ENCODE data around the gene FBXL14.

FBXL14 gene

GRCh38 chr12:1594261-1595025 lies at the start of gene FBXL14:
TSS of gene FBXL14 (minus strand) at chr12:1594581. CDS start at chr12:1594066, 515 bp downstream.
- DNase-seq (ENCODE audit: low spot score) = peak; percentile 91

- no peak for DNase-seq (ENCODE audit: low spot score)
Observed at GRCh38 chr12:1643905-1644533, 49.6 kb upstream of the FBXL14 start.

GRCh38 chr12:1643043-1643442 lies 48.7 kb upstream of the FBXL14 start:
- no peak for DNase-seq (ENCODE audit: low spot score)

- no peak for DNase-seq (ENCODE audit: low spot score)
Observed at GRCh38 chr12:1642513-1642912, 48.1 kb upstream of the FBXL14 start.

- DNase-seq (ENCODE audit: low spot score) = no peak
Observed at GRCh38 chr12:1640328-1641234, 46.2 kb upstream of the FBXL14 start.

GRCh38 chr12:1639538-1639937 lies 45.2 kb upstream of the FBXL14 start:
- DNase-seq (ENCODE audit: low spot score) = no peak

GRCh38 chr12:1638203-1638602 lies 43.8 kb upstream of the FBXL14 start:
- no peak for DNase-seq (ENCODE audit: low spot score)

GRCh38 chr12:1635301-1636095 lies 41.1 kb upstream of the FBXL14 start:
- DNase-seq (ENCODE audit: low spot score) = no peak

GRCh38 chr12:1634590-1635191 lies 40.3 kb upstream of the FBXL14 start:
- peak; percentile 92 for DNase-seq (ENCODE audit: low spot score)

- DNase-seq (ENCODE audit: low spot score) = no peak
Observed at GRCh38 chr12:1634149-1634548, 39.8 kb upstream of the FBXL14 start.

- DNase-seq (ENCODE audit: low spot score) = no peak
Observed at GRCh38 chr12:1633459-1633858, 39.1 kb upstream of the FBXL14 start.

- DNase-seq (ENCODE audit: low spot score) = no peak
Observed at GRCh38 chr12:1632702-1633101, 38.3 kb upstream of the FBXL14 start.

GRCh38 chr12:1630827-1631591 lies 36.6 kb upstream of the FBXL14 start:
- DNase-seq (ENCODE audit: low spot score) = no peak

GRCh38 chr12:1630133-1630826 lies 35.9 kb upstream of the FBXL14 start:
- peak; percentile 62 for DNase-seq (ENCODE audit: low spot score)

GRCh38 chr12:1629338-1630132 lies 35.2 kb upstream of the FBXL14 start:
- no peak for DNase-seq (ENCODE audit: low spot score)

- DNase-seq (ENCODE audit: low spot score) = no peak
Observed at GRCh38 chr12:1628666-1629337, 34.4 kb upstream of the FBXL14 start, which contains the start of gene WNT5B. TSS of gene WNT5B (plus strand) at chr12:1629231. CDS start at chr12:1631355, 2,124 bp downstream.

- no peak for DNase-seq (ENCODE audit: low spot score)
Observed at GRCh38 chr12:1622406-1622805, 28.0 kb upstream of the FBXL14 start.

GRCh38 chr12:1620092-1620491 lies 25.7 kb upstream of the FBXL14 start:
- DNase-seq (ENCODE audit: low spot score) = no peak
